HG02970 (cell line): ENCODE data around the gene CDK10.

ENCODE experiments used
- ATAC-seq: cut with Tn5 transposase; IDR thresholded peaks from one replicate; pipeline ENCODE4 v1.9.1; 2021; ENCODE audit warnings: mild to moderate bottlenecking, moderate library complexity, moderate number of reproducible peaks; ENCODE audit not compliant: unreplicated experiment, low FRiP score

Gene CDK10

GRCh38 chr16:89732142-89732917, 45.8 kb downstream of the CDK10 start:
- ATAC-seq = no peak

DNA sequence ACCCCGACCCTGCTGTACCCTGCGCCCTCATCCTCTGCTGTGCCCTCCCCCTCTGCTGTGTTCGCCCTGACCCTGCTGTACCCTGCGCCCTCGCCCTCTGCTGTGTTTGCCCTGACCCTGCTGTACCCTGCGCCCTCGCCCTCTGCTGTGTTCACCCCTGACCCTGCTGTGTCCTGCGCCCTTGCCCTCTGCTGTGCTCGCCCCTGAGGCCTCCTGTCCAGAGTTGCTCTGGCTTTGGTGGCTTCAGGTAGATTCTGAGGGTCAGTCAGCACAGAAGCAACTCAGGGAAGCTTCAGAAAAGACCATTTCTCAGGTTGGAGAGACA, 46.4 kb downstream of the CDK10 start:
- no peak for ATAC-seq

DNA sequence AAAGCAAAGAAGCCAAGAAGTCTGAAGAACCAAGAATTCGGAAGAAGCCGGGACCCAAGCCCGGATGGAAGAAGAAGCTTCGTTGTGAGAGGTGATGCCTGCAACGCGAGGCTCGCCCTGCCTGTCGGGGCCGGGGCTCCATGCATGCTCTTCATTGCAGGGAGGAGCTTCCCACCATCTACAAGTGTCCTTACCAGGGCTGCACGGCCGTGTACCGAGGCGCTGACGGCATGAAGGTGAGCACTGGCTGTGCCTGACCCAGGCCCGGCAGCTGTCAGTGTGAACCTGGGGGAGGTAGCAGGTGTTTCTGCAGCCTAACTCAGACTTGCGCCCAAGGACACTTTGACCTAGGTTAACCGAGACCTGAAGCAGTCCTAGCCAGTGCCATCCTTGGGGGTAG, 46.8 kb downstream of the CDK10 start:
- no peak for ATAC-seq

- ATAC-seq = no peak
Measured at GRCh38 chr16:89733792-89734191, 47.3 kb downstream of the CDK10 start.

DNA sequence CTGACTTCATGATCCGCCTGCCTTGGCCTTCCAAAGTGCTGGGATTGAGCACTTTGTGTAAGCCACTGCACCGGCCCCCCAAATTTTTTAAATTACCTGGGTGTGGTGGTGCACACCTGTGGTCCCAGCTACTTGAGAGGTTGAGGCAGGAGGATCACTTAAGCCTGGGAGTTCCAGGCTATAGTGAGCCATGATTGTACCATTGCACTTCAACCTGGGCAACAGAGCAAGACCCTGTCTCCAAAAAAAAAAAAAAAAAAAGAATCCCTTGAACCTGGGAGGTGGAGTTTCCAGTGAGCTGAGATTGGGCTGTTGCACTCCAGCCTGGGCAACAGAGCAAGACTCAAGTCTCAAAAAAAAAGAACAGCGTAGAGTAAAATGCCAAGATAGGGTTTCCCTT, 50.1 kb downstream of the CDK10 start:
- ATAC-seq = no peak

DNA sequence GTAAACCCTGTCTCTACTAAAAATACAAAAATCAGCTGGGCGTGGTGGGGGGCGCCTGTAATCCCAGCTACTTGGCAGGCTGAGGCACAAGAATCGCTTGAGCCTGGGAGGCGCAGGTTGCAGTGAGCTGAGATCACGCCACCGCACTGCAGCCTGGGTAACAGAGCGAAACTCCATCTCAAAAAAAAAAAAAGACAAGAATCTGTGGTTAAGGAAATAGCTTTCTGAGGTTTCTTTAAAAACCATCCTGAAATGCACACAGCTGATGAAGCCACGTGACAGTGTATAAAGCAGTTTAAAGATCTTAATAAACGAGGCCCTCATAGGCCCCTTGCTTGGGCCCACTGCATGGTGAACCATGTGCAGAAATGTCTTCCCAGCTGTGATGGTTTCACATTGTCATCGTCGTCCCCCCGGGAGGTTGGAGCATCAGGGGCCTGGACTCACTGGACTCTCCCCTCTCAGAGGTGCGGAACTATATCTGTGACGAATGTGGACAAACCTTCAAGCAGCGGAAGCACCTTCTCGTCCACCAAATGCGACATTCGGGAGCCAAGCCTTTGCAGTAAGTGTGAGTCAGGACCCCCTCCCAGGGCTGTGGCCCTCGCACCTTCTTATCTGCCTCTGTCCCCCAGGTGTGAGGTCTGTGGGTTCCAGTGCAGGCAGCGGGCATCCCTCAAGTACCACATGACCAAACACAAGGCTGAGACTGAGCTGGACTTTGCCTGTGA, 51.0 kb downstream of the CDK10 start:
- ATAC-seq = no peak

DNA sequence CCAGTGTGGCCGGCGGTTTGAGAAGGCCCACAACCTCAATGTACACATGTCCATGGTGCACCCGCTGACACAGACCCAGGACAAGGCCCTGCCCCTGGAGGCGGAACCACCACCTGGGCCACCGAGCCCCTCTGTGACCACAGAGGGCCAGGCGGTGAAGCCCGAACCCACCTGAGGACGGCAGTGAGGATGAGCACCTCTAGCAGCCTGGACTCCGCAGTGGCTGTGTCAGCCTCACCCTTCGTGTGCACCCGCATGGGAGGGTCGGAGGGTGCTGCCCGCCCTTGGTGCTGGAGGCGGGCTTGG, 51.5 kb downstream of the CDK10 start:
- ATAC-seq = no peak

DNA sequence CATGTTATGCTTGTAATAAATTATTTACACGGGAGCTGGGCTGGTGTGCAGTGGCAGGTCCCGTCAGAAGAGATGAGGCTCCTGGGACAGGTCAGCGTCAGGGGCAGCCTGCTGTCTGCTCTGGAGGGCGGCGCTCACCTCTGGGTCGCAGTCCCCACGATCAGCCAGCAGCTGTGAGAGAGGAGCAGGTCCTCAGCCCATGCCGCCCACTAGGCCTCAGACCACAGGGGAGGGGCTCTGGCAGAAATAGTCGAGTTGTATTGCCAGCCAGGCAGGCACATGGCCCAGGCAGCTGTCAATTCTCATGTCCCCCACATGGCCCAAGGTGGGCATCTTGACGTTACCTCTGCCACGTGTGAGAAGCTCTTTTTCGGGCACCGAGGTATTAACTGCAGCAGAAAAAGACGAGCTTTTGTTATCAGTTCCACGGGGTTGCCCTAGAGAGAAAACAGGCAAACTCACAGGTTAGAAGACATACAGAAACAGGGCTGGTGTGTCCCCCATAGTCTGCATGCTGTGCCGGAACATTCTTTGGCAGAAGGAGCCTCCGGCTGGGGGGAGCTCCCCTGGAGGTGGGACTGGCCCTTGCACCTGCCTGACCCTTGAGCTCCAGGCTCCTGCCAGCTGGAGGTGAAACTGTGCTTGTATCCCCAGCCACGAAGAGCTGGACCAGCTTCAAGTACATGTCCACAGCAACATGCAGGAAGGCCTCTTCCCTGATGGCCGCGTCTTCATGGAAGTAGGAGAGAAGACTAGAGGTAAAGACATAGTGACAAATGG, 52.2 kb downstream of the CDK10 start:
- no peak for ATAC-seq

DNA sequence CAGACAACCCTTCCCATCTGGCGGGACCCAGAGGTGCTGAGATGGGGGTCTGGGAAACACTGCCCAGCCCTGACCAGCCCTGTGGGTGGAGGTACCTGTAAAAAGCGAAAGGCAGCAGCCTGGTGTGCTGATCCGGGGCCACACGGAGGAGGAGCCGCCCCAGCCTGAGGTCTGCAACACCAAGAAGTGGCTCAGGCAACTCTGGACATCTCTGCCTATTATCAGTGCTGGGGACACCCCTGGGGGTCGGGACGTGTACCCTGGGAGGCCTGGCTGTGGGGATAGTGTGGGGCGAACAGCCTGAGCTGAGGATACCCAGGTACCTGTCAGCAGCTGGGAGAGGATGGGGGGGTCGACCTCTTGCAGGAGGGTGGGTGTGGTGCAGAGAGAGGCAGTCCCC, 52.9 kb downstream of the CDK10 start:
- ATAC-seq = no peak

GRCh38 chr16:89741342-89742014, 55.0 kb downstream of the CDK10 start:
- no peak for ATAC-seq

- ATAC-seq = no peak
Measured at GRCh38 chr16:89742948-89743347, 56.5 kb downstream of the CDK10 start.

- ATAC-seq = no peak
Measured at GRCh38 chr16:89744813-89745212, 58.3 kb downstream of the CDK10 start.
